ENCODE measurements around the gene SOS2. TPM values are rescaled to one million over a fixed set of nuclear protein-coding genes. Genes with fewer than 3 reads are reported as not detected.

Gene SOS2
- total and polyA plus RNA-seq, 2 of the 8 experiments (the other 6 are each of a cell fraction or from before 2014, with no cell fraction given): 2.8 to 12.7 TPM

GRCh38 chr14:50213795-50214194 lies 17.6 kb downstream of the SOS2 start:
- CTCF ChIA-PET (ENCODE audit: partially characterized antibody): no interaction called here
- Histone ChIP-seq H4K8ac (ENCODE audit: extremely low read depth, insufficient read depth, low read length) (no peak overlapping the region), H4K20me1 (replicated peaks in 1 of 2; ENCODE audit: control insufficient read depth in 1 of 2, insufficient read depth in 2 of 2, low read length in 2 of 2) (no peaks in the 10 kb centered on the region), H4K91ac (replicated peaks; ENCODE audit: insufficient read length, low read length) (no peak overlapping the region), H3K56ac (replicated peaks; ENCODE audit: insufficient read length, low read depth, low read length) (no peak overlapping the region), H3K4me2 (ENCODE audit: insufficient read depth in 1 of 2, low read depth in 2 of 2, low read length in 2 of 2) (no peak overlapping the region), H3K23ac (ENCODE audit: insufficient read length) (no peak overlapping the region), H3K4me1 (replicated peaks in 1 of 4; ENCODE audit: control insufficient read depth in 3 of 4, insufficient read depth in 4 of 4, low read length in 3 of 4) (no peaks in the 10 kb centered on the region), H2BK15ac (ENCODE audit: low read length) (no peak overlapping the region), H2BK12ac (ENCODE audit: low read depth, low read length) (no peak overlapping the region), H3K9me3 (ENCODE audit: insufficient read depth in 2 of 2, low read depth in 1 of 2, low read length in 1 of 2) (no peaks in the 10 kb centered on the region), H3K36me3 (ENCODE audit: control insufficient read depth in 2 of 4, insufficient read depth in 4 of 4, low read length in 3 of 4) (no peaks in the 10 kb centered on the region), H2AFZ (ENCODE audit: low read length) (no peak overlapping the region), H3K4ac (replicated peaks; ENCODE audit: insufficient read length, low read depth, low read length) (no peak overlapping the region), H2BK5ac (ENCODE audit: low read depth, low read length) (no peak overlapping the region), H3K4me3 (ENCODE audit: extremely low read depth in 1 of 4, insufficient read depth in 2 of 4, low read depth in 3 of 4, low read length in 4 of 4) (no peak overlapping the region), H3K27ac (ENCODE audit: low read depth, low read length) (no peak overlapping the region), H2BK20ac (ENCODE audit: low read length) (no peak overlapping the region), H3K23me2 (ENCODE audit: low read depth, low read length) (no peaks in the 10 kb centered on the region; the same call in 1 of the 2 replicates), H3K18ac (ENCODE audit: extremely low read depth, low read length) (no peak overlapping the region), H4K5ac (ENCODE audit: insufficient read length, low read depth, low read length) (no peak overlapping the region), H2BK120ac (replicated peaks; ENCODE audit: low read depth, low read length) (no peak overlapping the region), H3K79me1 (ENCODE audit: low read depth, low read length) (no peaks in the 10 kb centered on the region; the same call in 1 of the 2 replicates), H3K27me3 (replicated peaks in 1 of 4; ENCODE audit: control insufficient read depth in 3 of 4, extremely low read depth in 1 of 4, insufficient read depth in 3 of 4, low read length in 3 of 4) (no peaks in the 10 kb centered on the region), H3K79me2 (ENCODE audit: control insufficient read depth in 1 of 2, insufficient read depth in 2 of 2, low read length in 2 of 2) (no peaks in the 10 kb centered on the region), H3K9ac (replicated peaks in 1 of 4; ENCODE audit: extremely low read depth in 1 of 4, low read depth in 3 of 4, low read length in 3 of 4) (no peak overlapping the region), H3K14ac (ENCODE audit: insufficient read length) (no peak overlapping the region), H2AK5ac (ENCODE audit: low read depth, low read length) (no peak overlapping the region)
- no peak for DNase-seq (ENCODE audit: low read depth in 1 of 2, low spot score in 2 of 2)
- 94% methylated on average over 2 of the region's 2 CpGs; no CpG with 5 or more reads in 1 of the 2 experiments for WGBS, 2 experiments (ENCODE audit: extremely low coverage in 1 of 2, insufficient coverage in 1 of 2, insufficient read length in 1 of 2, insufficient replicate concordance in 2 of 2, low coverage in 1 of 2, low lambda C conversion rate in 2 of 2, missing lambda C conversion rate in 1 of 2)
- POLR2A ChIA-PET (ENCODE audit: partially characterized antibody): interaction anchor here (1.2 kb wide), 1 partner anchor 12 kb away, joined by 3 read pairs; no protein-coding TSS in a partner anchor
- no peak for FAIRE-seq
- TF ChIP-seq TEAD4 (IDR thresholded peaks at IDR 0.05; ENCODE audit: low read depth, low read length) (no peak), CBX8 (IDR thresholded peaks at IDR 0.05; ENCODE audit: borderline replicate concordance, low read depth, low read length) (no peak), YY1 (IDR thresholded peaks at IDR 0.05; ENCODE audit: low read depth, low read length) (no peak), SP4 (IDR thresholded peaks at IDR 0.05; ENCODE audit: low read length) (no peak), KDM1A (IDR thresholded peaks at IDR 0.05; ENCODE audit: borderline replicate concordance, low read length) (no peak), BRCA1 (IDR thresholded peaks at IDR 0.05; ENCODE audit: low read depth, low read length) (no peak), TCF12 (IDR thresholded peaks at IDR 0.05; ENCODE audit: low read depth, low read length) (no peak), JUND (IDR thresholded peaks at IDR 0.05; ENCODE audit: low read length) (no peak), NANOG (IDR thresholded peaks at IDR 0.05; ENCODE audit: insufficient read depth, low read depth, low read length, poor library complexity, severe bottlenecking) (no peak), TBP (IDR thresholded peaks at IDR 0.05; ENCODE audit: low read depth, low read length) (no peak), EGR1 (IDR thresholded peaks at IDR 0.05; ENCODE audit: borderline replicate concordance, low read depth, low read length) (no peak), POLR2AphosphoS5 (IDR thresholded peaks at IDR 0.05; ENCODE audit: low read depth, low read length) (no peak)
- TF ChIP-seq, protein P1, sequence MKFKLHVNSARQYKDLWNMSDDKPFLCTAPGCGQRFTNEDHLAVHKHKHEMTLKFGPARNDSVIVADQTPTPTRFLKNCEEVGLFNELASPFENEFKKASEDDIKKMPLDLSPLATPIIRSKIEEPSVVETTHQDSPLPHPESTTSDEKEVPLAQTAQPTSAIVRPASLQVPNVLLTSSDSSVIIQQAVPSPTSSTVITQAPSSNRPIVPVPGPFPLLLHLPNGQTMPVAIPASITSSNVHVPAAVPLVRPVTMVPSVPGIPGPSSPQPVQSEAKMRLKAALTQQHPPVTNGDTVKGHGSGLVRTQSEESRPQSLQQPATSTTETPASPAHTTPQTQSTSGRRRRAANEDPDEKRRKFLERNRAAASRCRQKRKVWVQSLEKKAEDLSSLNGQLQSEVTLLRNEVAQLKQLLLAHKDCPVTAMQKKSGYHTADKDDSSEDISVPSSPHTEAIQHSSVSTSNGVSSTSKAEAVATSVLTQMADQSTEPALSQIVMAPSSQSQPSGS (IDR thresholded peaks at IDR 0.05; ENCODE audit: low read length): no peak

Measured in H1 (cell line).